A673 (cell line): ENCODE measurements around the gene RBMX.

Experiments used
- CTCF ChIP-seq: fragments of 300-800, 200-600 bp; sonication (generic); conservative IDR thresholded peaks from 2 replicates; pipeline ENCODE4 v1.5.1; 2017; ENCODE audit warnings: low read depth, mild to moderate bottlenecking, antibody characterized with exemption, low read length, moderate library complexity, mixed read lengths
- EZH2 ChIP-seq: fragments of 200-600 bp; sonication (generic); IDR thresholded peaks from 2 replicates; pipeline ENCODE4 v1.6.1; 2017; ENCODE audit warnings: borderline replicate concordance, low read depth, mild to moderate bottlenecking, mixed read lengths, antibody characterized with exemption, low read length; ENCODE audit not compliant: poor library complexity, severe bottlenecking

DNA sequence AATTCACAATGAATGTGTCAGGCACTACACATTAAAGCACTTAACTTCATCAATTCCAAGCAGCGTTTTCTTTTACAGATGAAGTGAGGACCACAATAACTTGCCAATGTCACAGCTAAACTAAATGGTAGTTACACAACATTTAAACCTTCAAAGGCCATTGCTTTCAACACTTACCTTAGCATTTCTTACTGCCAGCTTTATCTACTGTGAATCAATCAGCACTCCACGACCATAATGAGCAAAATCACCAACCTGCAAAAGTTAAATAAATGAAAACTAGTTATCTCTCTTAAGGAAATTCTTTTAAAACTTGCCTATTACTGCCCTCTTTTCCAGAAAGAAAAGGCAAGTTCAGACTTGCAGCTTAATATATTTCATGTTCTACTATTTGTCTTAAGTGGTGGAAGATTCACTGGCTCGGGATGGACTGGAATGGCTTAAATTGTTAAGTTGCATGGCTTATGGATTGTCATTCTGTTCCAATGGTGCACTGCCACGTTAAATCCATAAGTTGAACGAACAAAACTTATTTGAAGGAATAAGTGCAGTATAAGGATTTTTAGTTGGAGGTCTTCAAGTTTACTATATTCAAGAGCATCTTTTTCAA is 8.3 kb downstream of the RBMX start:
- TF ChIP-seq CTCF, result no peak
- TF ChIP-seq EZH2, result no peak
